ENCODE data around the gene NEK6. TPM values are rescaled to one million over a fixed set of nuclear protein-coding genes. Genes with fewer than 3 reads are reported as not detected.

Gene NEK6
- total and polyA plus RNA-seq, 12 donors, result 4.0 to 27.2 (median 15.1) TPM

DNA sequence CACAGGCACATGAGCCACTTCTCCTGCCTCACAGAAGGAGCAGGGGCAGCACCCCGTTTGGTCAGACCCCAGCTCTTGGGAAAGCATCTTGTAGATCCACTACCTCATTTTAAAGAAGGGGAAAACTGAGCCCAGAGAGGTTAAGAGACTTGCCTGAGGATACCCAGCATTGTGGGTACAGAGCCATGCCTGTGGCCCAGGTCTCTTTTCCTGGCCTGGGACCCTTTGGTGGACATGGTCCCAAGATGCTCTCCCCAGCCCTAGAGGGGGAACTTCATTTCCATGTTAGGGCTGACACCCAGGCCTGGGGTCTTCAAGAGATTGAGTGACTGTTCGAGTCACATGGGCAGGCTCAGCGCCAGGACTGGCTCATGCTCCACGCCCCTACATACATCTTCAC, 64.2 kb downstream of the NEK6 start:
- no peak for DNase-seq
- Histone ChIP-seq H3K36me3 (replicated peaks in 1 of 2) (peaks cover 0 to 13% of the 10 kb centered on the region in 2 donors), H3K27me3 (no peaks in the 10 kb centered on the region), H3K4me1 (replicated peaks in 1 of 2) (no peaks in the 10 kb centered on the region), H3K9me3 (replicated peaks in 1 of 3) (no peaks in the 10 kb centered on the region), H3K4me3 (no peak overlapping the region), H3K27ac (no peak overlapping the region)
- TF ChIP-seq, protein P1, sequence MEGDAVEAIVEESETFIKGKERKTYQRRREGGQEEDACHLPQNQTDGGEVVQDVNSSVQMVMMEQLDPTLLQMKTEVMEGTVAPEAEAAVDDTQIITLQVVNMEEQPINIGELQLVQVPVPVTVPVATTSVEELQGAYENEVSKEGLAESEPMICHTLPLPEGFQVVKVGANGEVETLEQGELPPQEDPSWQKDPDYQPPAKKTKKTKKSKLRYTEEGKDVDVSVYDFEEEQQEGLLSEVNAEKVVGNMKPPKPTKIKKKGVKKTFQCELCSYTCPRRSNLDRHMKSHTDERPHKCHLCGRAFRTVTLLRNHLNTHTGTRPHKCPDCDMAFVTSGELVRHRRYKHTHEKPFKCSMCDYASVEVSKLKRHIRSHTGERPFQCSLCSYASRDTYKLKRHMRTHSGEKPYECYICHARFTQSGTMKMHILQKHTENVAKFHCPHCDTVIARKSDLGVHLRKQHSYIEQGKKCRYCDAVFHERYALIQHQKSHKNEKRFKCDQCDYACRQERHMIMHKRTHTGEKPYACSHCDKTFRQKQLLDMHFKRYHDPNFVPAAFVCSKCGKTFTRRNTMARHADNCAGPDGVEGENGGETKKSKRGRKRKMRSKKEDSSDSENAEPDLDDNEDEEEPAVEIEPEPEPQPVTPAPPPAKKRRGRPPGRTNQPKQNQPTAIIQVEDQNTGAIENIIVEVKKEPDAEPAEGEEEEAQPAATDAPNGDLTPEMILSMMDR (IDR thresholded peaks at IDR 0.05), result no peak
- no peak for TF ChIP-seq POLR2A (IDR thresholded peaks at IDR 0.05)
- 50 to 76% (median 65%) methylated on average over 2 to 4 of the region's 4 CpGs for WGBS, 4 donors
- intact Hi-C loops (cut with DNase I), result loop anchor here in 1 of 2 donors (5.0 kb wide), 1 partner anchor 190 kb away; no protein-coding TSS in a partner anchor

DNA sequence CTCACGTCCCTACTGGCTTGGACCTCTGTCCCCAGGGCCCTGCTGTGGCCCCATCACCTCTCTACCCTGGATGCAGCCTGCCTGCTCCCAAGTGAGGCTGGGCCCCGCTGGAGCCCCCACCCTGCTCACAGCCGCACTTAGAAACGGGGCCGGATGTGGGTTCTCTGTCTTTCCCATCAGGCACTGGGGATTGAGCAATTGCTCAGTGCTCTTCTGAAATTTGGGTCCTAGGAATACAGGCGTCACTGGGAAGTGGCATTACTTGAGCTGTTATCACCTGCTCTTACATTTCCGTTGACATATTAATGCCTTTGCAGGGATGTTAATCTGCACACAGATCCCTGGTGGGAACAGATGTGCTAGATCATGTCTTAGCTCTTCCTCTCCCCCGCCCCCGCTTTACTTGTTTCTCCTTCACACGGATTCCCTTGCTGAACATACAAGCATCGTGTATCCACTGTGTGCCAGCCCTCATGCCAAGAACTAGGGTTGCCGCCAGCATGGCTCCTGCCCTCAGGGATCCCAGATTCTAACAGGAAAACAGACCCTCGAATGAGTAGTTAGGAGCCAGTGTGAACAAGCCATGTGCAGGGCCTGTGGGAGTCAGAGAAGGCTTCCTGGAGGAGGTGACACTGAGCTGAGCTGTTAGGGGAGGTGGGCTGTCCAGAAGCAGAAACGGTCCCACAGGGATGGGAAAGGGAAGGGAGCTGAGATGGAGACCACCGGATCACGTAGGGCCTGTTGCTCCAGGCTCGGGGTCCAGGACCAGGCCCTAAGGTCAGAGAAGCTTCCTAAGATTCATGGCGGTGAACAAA, 65.1 kb downstream of the NEK6 start:
- Histone ChIP-seq H3K4me3 (no peak overlapping the region), H3K4me1 (replicated peaks in 1 of 2) (no peaks in the 10 kb centered on the region), H3K27ac (no peak overlapping the region), H3K9me3 (replicated peaks in 1 of 3) (no peaks in the 10 kb centered on the region), H3K27me3 (no peaks in the 10 kb centered on the region), H3K36me3 (replicated peaks in 1 of 2) (peaks cover 0 to 14% of the 10 kb centered on the region in 2 donors)
- DNase-seq, result no peak
- intact Hi-C loops (cut with DNase I), result loop anchor here in 1 of 2 donors (5.0 kb wide), 1 partner anchor 191 kb away; no protein-coding TSS in a partner anchor
- WGBS, 4 donors, result 83 to 91% (median 84%) methylated on average over 17 to 18 of the region's 18 CpGs
- no peak for TF ChIP-seq POLR2A (IDR thresholded peaks at IDR 0.05)
- TF ChIP-seq, protein P1 (IDR thresholded peaks at IDR 0.05), result no peak

- peaks cover 0 to 14% of the 10 kb centered on the region in 2 donors for H3K36me3 ChIP-seq (replicated peaks in 1 of 2)
- no peak overlapping the region for H3K27ac ChIP-seq
- TF ChIP-seq, protein P1 (IDR thresholded peaks at IDR 0.05), result no peak
- no peak for TF ChIP-seq POLR2A (IDR thresholded peaks at IDR 0.05)
These were observed 66.2 kb downstream of the NEK6 start for GRCh38 chr9:124323904-124324303.

GRCh38 chr9:124325816-124326215, 68.1 kb downstream of the NEK6 start:
- Histone ChIP-seq H3K27me3 (no peaks in the 10 kb centered on the region), H3K4me3 (no peak overlapping the region), H3K27ac (no peak overlapping the region), H3K4me1 (replicated peaks in 1 of 2) (no peaks in the 10 kb centered on the region), H3K9me3 (replicated peaks in 1 of 3) (no peaks in the 10 kb centered on the region), H3K36me3 (replicated peaks in 1 of 2) (peaks cover 0 to 30% of the 10 kb centered on the region in 2 donors)
- TF ChIP-seq POLR2A (IDR thresholded peaks at IDR 0.05), result no peak
- TF ChIP-seq, protein P1 (IDR thresholded peaks at IDR 0.05), result no peak
- WGBS, 4 donors, result 78 to 95% (median 89%) methylated on average over 2 to 6 of the region's 6 CpGs
- intact Hi-C loops (cut with DNase I), result no loop called here
- DNase-seq, result no peak

More at GRCh38 chr9:124323904-124324303, 66.2 kb downstream of the NEK6 start:
- no peaks in the 10 kb centered on the region for H3K4me1 ChIP-seq (replicated peaks in 1 of 2)
- H3K27me3 ChIP-seq, result no peaks in the 10 kb centered on the region
- DNase-seq, result no peak
- intact Hi-C loops (cut with DNase I), result loop anchor here in 1 of 2 donors (5.0 kb wide), 1 partner anchor 192 kb away; no protein-coding TSS in a partner anchor
- H3K4me3 ChIP-seq, result no peak overlapping the region
- H3K9me3 ChIP-seq (replicated peaks in 1 of 3), result no peaks in the 10 kb centered on the region
- WGBS, 4 donors, result 80 to 91% (median 87%) methylated on average over 1 to 10 of the region's 10 CpGs

All from adrenal gland (tissue), 12 donors.